HepG2 (cell line): ENCODE measurements around the gene ARHGAP32. TPM values are rescaled to one million over a fixed set of nuclear protein-coding genes. Genes with fewer than 3 reads are reported as not detected.
A peak's percentile ranks its signal among the peaks of the same experiment; 100 is the strongest.

Source experiments
- CREM ChIP-seq, 2 experiments: sonication (generic) in 1 of 2; formaldehyde crosslinking in 1 of 2; IDR thresholded peaks; 2 replicates each; pipeline versions ENCODE4 v1.4.0 to v1.6.1; 2016 to 2020; ENCODE audit warnings: antibody characterized with exemption in 1 of 2, mild to moderate bottlenecking in 1 of 2, missing genetic modification reagents in 1 of 2
- ETV5 ChIP-seq: IDR thresholded peaks from 2 replicates; pipeline ENCODE4 v1.6.1; 2018; ENCODE audit warnings: missing biosample characterization, missing genetic modification reagents, inconsistent platforms, borderline replicate concordance
- GATAD2A ChIP-seq: IDR thresholded peaks from 2 replicates; pipeline ENCODE4 v1.6.1; 2016
- JUN ChIP-seq: sonication (generic); formaldehyde crosslinking; IDR thresholded peaks from 2 replicates; pipeline ENCODE4 v1.4.0; 2020; ENCODE audit warnings: mild to moderate bottlenecking, missing genetic modification reagents
- MIER2 ChIP-seq: IDR thresholded peaks from 2 replicates; pipeline ENCODE4 v1.6.1; 2016; ENCODE audit warnings: missing biosample characterization, missing genetic modification reagents
- NAIF1 ChIP-seq: sonication (generic); formaldehyde crosslinking; IDR thresholded peaks from 2 replicates; pipeline ENCODE4 v1.5.0; 2020; ENCODE audit warnings: mild to moderate bottlenecking, missing genetic modification reagents, borderline replicate concordance
- PHF21A ChIP-seq: sonication (generic); formaldehyde crosslinking; IDR thresholded peaks from 2 replicates; pipeline ENCODE4 v1.5.0; 2020; ENCODE audit warnings: mild to moderate bottlenecking, missing genetic modification reagents
- RCOR2 ChIP-seq: IDR thresholded peaks from 2 replicates; pipeline ENCODE4 v1.6.1; 2016; ENCODE audit warnings: missing biosample characterization, missing genetic modification reagents
- REPIN1 ChIP-seq: sonication (generic); formaldehyde crosslinking; IDR thresholded peaks from 2 replicates; pipeline ENCODE4 v1.8.0; 2022; ENCODE audit warnings: missing genetic modification reagents, low read depth, mild to moderate bottlenecking, borderline replicate concordance
- SOX6 ChIP-seq, 2 experiments: fragments of 450-650 bp in 1 of 2; sonication (generic) in 1 of 2; formaldehyde crosslinking in 1 of 2; IDR thresholded peaks; 2 replicates each; pipeline versions ENCODE4 v1.4.0 to v1.6.1; 2017 to 2020; ENCODE audit warnings: antibody characterized with exemption in 1 of 2, mild to moderate bottlenecking in 1 of 2, missing genetic modification reagents in 1 of 2
- ZNF660 ChIP-seq: sonication (generic); formaldehyde crosslinking; IDR thresholded peaks from 2 replicates; pipeline ENCODE4 v1.5.1; 2020; ENCODE audit warnings: mild to moderate bottlenecking, low read depth, missing genetic modification reagents, borderline replicate concordance
- ZNF674 ChIP-seq: sonication (generic); formaldehyde crosslinking; IDR thresholded peaks from 2 replicates; pipeline ENCODE4 v1.5.0; 2020; ENCODE audit warnings: low read depth, mild to moderate bottlenecking, missing genetic modification reagents
- ZNF737 ChIP-seq: sonication (generic); formaldehyde crosslinking; IDR thresholded peaks from 2 replicates; pipeline ENCODE4 v1.5.0; 2020; ENCODE audit warnings: missing genetic modification reagents, mild to moderate bottlenecking, borderline replicate concordance
- ZNF878 ChIP-seq: sonication (generic); formaldehyde crosslinking; IDR thresholded peaks from 2 replicates; pipeline ENCODE4 v1.8.1; 2023; ENCODE audit warnings: mild to moderate bottlenecking, missing genetic modification reagents, moderate library complexity
- ZNF883 ChIP-seq: sonication (generic); formaldehyde crosslinking; IDR thresholded peaks from 2 replicates; pipeline ENCODE4 v1.5.1; 2020; ENCODE audit warnings: mild to moderate bottlenecking, missing genetic modification reagents; ENCODE audit errors: not compliant biosample characterization
- polyA plus RNA-seq, 8 experiments: library from polyadenylated mRNA; depleted of rRNA in 3 of 8; stranded (reverse) in 7 of 8; unstranded in 1 of 8; fragments of >200 nt; fragmentation: Illumina TruSeq in 4 of 8; extraction: Trizol in 4 of 8; gene quantifications; 2 replicates each; pipeline versions ENCODE4 v1.2.1 to v1.2.3, GENCODE V29; 2011 to 2016; ENCODE audit warnings: low read depth in 4 of 8, missing spikeins in 1 of 8, mixed read lengths in 1 of 8; ENCODE audit not compliant: insufficient read depth in 1 of 8
- total RNA-seq, 5 experiments: library from RNA; depleted of rRNA; stranded (reverse); fragments of >200 nt; fragmentation: Illumina TruSeq; extraction: Trizol; gene quantifications; 2 replicates each; pipeline ENCODE4 v1.2.3, GENCODE V29; 2016; ENCODE audit warnings: low read depth in 1 of 5
- TF ChIP-seq, protein P1 (sequence below): sonication (generic); formaldehyde crosslinking; IDR thresholded peaks from 2 replicates; pipeline ENCODE4 v1.5.1; 2020; ENCODE audit warnings: mild to moderate bottlenecking, missing genetic modification reagents, borderline replicate concordance
- TF ChIP-seq, protein P2 (sequence below): sonication (generic); formaldehyde crosslinking; IDR thresholded peaks from 2 replicates; pipeline ENCODE4 v1.4.0; 2020; ENCODE audit warnings: mild to moderate bottlenecking, missing genetic modification reagents
- TF ChIP-seq, protein P3 (sequence below): sonication (generic); formaldehyde crosslinking; IDR thresholded peaks from 2 replicates; pipeline ENCODE4 v1.5.0; 2020; ENCODE audit warnings: missing genetic modification reagents, mild to moderate bottlenecking, borderline replicate concordance

ARHGAP32 gene
- total and polyA plus RNA-seq, 2 of the 13 experiments (the other 11 are each of a cell fraction or from before 2014, with no cell fraction given), result 6.3 to 8.2 TPM

- TF ChIP-seq, protein P1, sequence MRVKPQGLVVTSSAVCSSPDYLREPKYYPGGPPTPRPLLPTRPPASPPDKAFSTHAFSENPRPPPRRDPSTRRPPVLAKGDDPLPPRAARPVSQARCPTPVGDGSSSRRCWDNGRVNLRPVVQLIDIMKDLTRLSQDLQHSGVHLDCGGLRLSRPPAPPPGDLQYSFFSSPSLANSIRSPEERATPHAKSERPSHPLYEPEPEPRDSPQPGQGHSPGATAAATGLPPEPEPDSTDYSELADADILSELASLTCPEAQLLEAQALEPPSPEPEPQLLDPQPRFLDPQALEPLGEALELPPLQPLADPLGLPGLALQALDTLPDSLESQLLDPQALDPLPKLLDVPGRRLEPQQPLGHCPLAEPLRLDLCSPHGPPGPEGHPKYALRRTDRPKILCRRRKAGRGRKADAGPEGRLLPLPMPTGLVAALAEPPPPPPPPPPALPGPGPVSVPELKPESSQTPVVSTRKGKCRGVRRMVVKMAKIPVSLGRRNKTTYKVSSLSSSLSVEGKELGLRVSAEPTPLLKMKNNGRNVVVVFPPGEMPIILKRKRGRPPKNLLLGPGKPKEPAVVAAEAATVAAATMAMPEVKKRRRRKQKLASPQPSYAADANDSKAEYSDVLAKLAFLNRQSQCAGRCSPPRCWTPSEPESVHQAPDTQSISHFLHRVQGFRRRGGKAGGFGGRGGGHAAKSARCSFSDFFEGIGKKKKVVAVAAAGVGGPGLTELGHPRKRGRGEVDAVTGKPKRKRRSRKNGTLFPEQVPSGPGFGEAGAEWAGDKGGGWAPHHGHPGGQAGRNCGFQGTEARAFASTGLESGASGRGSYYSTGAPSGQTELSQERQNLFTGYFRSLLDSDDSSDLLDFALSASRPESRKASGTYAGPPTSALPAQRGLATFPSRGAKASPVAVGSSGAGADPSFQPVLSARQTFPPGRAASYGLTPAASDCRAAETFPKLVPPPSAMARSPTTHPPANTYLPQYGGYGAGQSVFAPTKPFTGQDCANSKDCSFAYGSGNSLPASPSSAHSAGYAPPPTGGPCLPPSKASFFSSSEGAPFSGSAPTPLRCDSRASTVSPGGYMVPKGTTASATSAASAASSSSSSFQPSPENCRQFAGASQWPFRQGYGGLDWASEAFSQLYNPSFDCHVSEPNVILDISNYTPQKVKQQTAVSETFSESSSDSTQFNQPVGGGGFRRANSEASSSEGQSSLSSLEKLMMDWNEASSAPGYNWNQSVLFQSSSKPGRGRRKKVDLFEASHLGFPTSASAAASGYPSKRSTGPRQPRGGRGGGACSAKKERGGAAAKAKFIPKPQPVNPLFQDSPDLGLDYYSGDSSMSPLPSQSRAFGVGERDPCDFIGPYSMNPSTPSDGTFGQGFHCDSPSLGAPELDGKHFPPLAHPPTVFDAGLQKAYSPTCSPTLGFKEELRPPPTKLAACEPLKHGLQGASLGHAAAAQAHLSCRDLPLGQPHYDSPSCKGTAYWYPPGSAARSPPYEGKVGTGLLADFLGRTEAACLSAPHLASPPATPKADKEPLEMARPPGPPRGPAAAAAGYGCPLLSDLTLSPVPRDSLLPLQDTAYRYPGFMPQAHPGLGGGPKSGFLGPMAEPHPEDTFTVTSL, result peak; percentile 54; the same call in 1 of the 2 replicates
- TF ChIP-seq JUN (CRISPR knock-in tag) (peak; percentile 66; the same call in 1 of the 2 replicates), REPIN1 (0 out of 2 replicates have a peak, but pooled peaks have one; percentile 24), ZNF883 (CRISPR knock-in tag) (no peak), RCOR2 (CRISPR knock-in tag) (0 out of 2 replicates have a peak, but pooled peaks have one; percentile 53), NAIF1 (CRISPR knock-in tag) (no peak), ZNF878 (CRISPR knock-in tag) (peak; percentile 17; the same call in 1 of the 2 replicates), PHF21A (CRISPR knock-in tag) (0 out of 2 replicates have a peak, but pooled peaks have one; percentile 29), ZNF660 (no peak), CREM (IDR thresholded peaks at IDR 0.05) (0 out of 2 replicates have a peak, but pooled peaks have one; percentile 15), CREM (CRISPR knock-in tag; IDR thresholded peaks at IDR 0.05) (no peak), ZNF737 (no peak), ZNF674 (CRISPR knock-in tag) (no peak), SOX6 (IDR thresholded peaks at IDR 0.05) (no peak), SOX6 (CRISPR knock-in tag; IDR thresholded peaks at IDR 0.05) (peak; percentile 83), MIER2 (CRISPR knock-in tag) (peak; percentile 55; the same call in 1 of the 2 replicates), GATAD2A (peak; percentile 88), ETV5 (CRISPR knock-in tag) (0 out of 2 replicates have a peak, but pooled peaks have one; percentile 10)
- TF ChIP-seq, protein P2, sequence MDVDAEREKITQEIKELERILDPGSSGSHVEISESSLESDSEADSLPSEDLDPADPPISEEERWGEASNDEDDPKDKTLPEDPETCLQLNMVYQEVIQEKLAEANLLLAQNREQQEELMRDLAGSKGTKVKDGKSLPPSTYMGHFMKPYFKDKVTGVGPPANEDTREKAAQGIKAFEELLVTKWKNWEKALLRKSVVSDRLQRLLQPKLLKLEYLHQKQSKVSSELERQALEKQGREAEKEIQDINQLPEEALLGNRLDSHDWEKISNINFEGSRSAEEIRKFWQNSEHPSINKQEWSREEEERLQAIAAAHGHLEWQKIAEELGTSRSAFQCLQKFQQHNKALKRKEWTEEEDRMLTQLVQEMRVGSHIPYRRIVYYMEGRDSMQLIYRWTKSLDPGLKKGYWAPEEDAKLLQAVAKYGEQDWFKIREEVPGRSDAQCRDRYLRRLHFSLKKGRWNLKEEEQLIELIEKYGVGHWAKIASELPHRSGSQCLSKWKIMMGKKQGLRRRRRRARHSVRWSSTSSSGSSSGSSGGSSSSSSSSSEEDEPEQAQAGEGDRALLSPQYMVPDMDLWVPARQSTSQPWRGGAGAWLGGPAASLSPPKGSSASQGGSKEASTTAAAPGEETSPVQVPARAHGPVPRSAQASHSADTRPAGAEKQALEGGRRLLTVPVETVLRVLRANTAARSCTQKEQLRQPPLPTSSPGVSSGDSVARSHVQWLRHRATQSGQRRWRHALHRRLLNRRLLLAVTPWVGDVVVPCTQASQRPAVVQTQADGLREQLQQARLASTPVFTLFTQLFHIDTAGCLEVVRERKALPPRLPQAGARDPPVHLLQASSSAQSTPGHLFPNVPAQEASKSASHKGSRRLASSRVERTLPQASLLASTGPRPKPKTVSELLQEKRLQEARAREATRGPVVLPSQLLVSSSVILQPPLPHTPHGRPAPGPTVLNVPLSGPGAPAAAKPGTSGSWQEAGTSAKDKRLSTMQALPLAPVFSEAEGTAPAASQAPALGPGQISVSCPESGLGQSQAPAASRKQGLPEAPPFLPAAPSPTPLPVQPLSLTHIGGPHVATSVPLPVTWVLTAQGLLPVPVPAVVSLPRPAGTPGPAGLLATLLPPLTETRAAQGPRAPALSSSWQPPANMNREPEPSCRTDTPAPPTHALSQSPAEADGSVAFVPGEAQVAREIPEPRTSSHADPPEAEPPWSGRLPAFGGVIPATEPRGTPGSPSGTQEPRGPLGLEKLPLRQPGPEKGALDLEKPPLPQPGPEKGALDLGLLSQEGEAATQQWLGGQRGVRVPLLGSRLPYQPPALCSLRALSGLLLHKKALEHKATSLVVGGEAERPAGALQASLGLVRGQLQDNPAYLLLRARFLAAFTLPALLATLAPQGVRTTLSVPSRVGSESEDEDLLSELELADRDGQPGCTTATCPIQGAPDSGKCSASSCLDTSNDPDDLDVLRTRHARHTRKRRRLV, result no peak
- TF ChIP-seq, protein P3, sequence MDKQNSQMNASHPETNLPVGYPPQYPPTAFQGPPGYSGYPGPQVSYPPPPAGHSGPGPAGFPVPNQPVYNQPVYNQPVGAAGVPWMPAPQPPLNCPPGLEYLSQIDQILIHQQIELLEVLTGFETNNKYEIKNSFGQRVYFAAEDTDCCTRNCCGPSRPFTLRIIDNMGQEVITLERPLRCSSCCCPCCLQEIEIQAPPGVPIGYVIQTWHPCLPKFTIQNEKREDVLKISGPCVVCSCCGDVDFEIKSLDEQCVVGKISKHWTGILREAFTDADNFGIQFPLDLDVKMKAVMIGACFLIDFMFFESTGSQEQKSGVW (CRISPR knock-in tag), result no peak
These were observed 48.8 kb downstream of the ARHGAP32 start (continued) for GRCh38 chr11:129143335-129143734.
